GM18511 (cell line): Measurements from ENCODE around the gene FAM177A1.
A peak's percentile ranks its signal among the peaks of the same experiment; 100 is the strongest.
"Not testable (repeated sequence)": the region's sequence is repeated elsewhere in the genome, so short reads cannot be mapped to it uniquely, and the experiment has no call there.

Source experiments
- ATAC-seq: cut with Tn5 transposase; IDR thresholded peaks from one replicate; pipeline ENCODE4 v1.9.1; 2021; ENCODE audit warnings: mild to moderate bottlenecking, moderate library complexity; ENCODE audit not compliant: unreplicated experiment

FAM177A1 gene

GRCh38 chr14:35046048-35046750, at the start of gene FAM177A1:
FAM177A1 (plus strand) TSS chr14:35046272; CDS start chr14:35046464, 192 bp downstream.
- peak; percentile 96 for ATAC-seq

GRCh38 chr14:34997762-34998161, 48.3 kb upstream of the FAM177A1 start:
- no peak for ATAC-seq

GRCh38 chr14:34999500-34999899, 46.6 kb upstream of the FAM177A1 start:
- no peak for ATAC-seq

GRCh38 chr14:35001621-35002020, 44.5 kb upstream of the FAM177A1 start:
- no peak for ATAC-seq

- no peak for ATAC-seq
These were observed 41.2 kb upstream of the FAM177A1 start for GRCh38 chr14:35004839-35005238.

GRCh38 chr14:35016568-35016967, 29.5 kb upstream of the FAM177A1 start:
- no peak for ATAC-seq

GRCh38 chr14:35020713-35021112, 25.4 kb upstream of the FAM177A1 start:
- ATAC-seq, result no peak

- no peak for ATAC-seq
These were observed 17.6 kb upstream of the FAM177A1 start for GRCh38 chr14:35028435-35028834.

- no peak for ATAC-seq
These were observed 13.5 kb upstream of the FAM177A1 start for GRCh38 chr14:35032562-35032961.

GRCh38 chr14:35034440-35034833, 11.6 kb upstream of the FAM177A1 start:
- no peak for ATAC-seq

- not testable (repeated sequence) for ATAC-seq
These were observed 11.0 kb upstream of the FAM177A1 start for GRCh38 chr14:35034944-35035554.

- ATAC-seq, result not testable (repeated sequence)
These were observed 7.8 kb upstream of the FAM177A1 start for GRCh38 chr14:35038312-35038711.

GRCh38 chr14:35042632-35043031, 3.4 kb upstream of the FAM177A1 start:
- ATAC-seq, result no peak

- ATAC-seq, result no peak
These were observed 3.0 kb upstream of the FAM177A1 start for GRCh38 chr14:35043046-35043445.

- ATAC-seq, result no peak
These were observed 904 bp upstream of the FAM177A1 start for GRCh38 chr14:35044939-35045797.

GRCh38 chr14:35045798-35046047, 349 bp upstream of the FAM177A1 start:
- no peak for ATAC-seq

GRCh38 chr14:35046751-35047536, 872 bp downstream of the FAM177A1 start:
- ATAC-seq, result peak; percentile 39

GRCh38 chr14:35047976-35048513, 2.0 kb downstream of the FAM177A1 start:
- ATAC-seq, result no peak

- ATAC-seq, result no peak
These were observed 4.6 kb downstream of the FAM177A1 start for GRCh38 chr14:35050652-35051051.

- ATAC-seq, result no peak
These were observed 5.7 kb downstream of the FAM177A1 start for GRCh38 chr14:35051796-35052195.

GRCh38 chr14:35052637-35053036, 6.6 kb downstream of the FAM177A1 start:
- no peak for ATAC-seq
